Activated CD8-positive, alpha-beta memory T cell treated with anti-CD3 and anti-CD28 coated beads, Interleukin-2, amount 10 ng/mL, durations not matched to agents 7 days and 5 days (primary cell): Measurements from ENCODE around the gene KIF21A. TPM values are rescaled to one million over a fixed set of nuclear protein-coding genes. Genes with fewer than 3 reads are reported as not detected.

Experiments used
- ATAC-seq: fragments of 150-1000 bp; cut with Tn5 transposase; one replicate; pipeline ENCODE4 v1.10.0; 2021; ENCODE audit warnings: moderate library complexity
- CTCF ChIA-PET: fragments of 350-600 bp; sonication (Branson Sonifier 250); formaldehyde crosslinking; loops from one replicate; lab custom pipeline; 2021; ENCODE audit warnings: antibody characterized with exemption; lab: Charles Lee
- DNase-seq: peaks from one replicate; pipeline ENCODE4 v3.0.0-alpha.2; 2020
- H3K27ac Mint-ChIP-seq: one replicate; pipeline ENCODE4 v1.8.0; 2021; ENCODE audit warnings: mild to moderate bottlenecking, mixed read lengths
- H3K27me3 Mint-ChIP-seq: one replicate; pipeline ENCODE4 v1.8.0; 2021; ENCODE audit warnings: mixed read lengths
- H3K36me3 Mint-ChIP-seq: one replicate; pipeline ENCODE4 v1.8.0; 2021; ENCODE audit warnings: mild to moderate bottlenecking, mixed read lengths
- H3K4me1 Mint-ChIP-seq: one replicate; pipeline ENCODE4 v1.8.0; 2021; ENCODE audit warnings: mixed read lengths
- H3K4me3 Mint-ChIP-seq: one replicate; pipeline ENCODE4 v1.8.0; 2021; ENCODE audit warnings: mild to moderate bottlenecking, moderate library complexity, mixed read lengths
- H3K9me3 Mint-ChIP-seq: one replicate; pipeline ENCODE4 v1.8.0; 2022; ENCODE audit warnings: low read depth, mixed read lengths
- total RNA-seq, 2 experiments: library from RNA; stranded (reverse); gene quantifications; one replicate each; pipeline ENCODE4 v1.2.3, GENCODE V29; 2021

The KIF21A gene
- total RNA-seq, 2 experiments from 2014 or later: 22.8 to 33.6 TPM

DNA sequence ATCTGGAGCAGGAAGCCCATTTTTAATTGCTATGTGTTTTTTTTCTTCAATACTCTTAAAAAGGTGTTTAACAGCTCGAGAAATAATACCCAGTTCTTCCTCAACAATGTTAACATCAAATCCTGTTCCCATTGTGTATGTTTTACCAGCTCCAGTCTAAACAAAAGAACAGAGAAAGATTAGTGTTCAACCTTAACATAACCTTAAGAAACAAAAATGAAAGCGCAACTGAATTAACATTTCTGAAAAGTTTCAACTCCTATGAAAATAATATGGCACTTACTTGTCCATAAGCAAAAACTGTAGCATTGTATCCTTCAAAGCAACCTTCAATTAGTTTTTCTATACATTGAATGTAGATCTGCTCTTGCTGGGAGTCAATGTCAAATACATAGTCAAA lies 73.2 kb downstream of the KIF21A start:
- ATAC-seq (no peak), DNase-seq (no peak)
- Mint-ChIP-seq H3K36me3 (peaks cover 29% of the 10 kb centered on the region), H3K27me3 (no peaks in the 10 kb centered on the region), H3K4me1 (peaks cover 34% of the 10 kb centered on the region), H3K9me3 (no peaks in the 10 kb centered on the region), H3K4me3 (no peak overlapping the region), H3K27ac (peak overlapping the region; percentile 73)
- CTCF ChIA-PET: no interaction called here

DNA sequence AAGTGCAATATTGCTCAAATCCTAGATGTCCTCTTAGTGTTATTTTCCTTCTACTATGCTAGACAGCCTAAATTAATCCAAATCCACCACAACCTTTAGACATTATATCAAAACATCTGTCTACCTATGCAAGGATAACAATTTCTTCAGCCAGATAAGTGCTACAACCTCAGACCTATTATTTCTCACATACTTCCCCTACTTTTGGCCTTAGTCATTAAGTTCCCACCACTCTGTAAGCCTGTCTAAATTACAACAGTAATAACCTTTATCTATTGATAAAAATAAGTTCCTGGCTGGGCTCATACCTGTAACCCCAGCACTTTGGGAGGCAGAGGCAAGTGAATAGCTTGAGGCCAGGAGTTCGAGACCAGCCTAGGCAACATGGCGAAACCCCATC lies 74.0 kb downstream of the KIF21A start:
- Mint-ChIP-seq H3K9me3 (no peaks in the 10 kb centered on the region), H3K36me3 (peaks cover 36% of the 10 kb centered on the region), H3K27ac (no peak overlapping the region), H3K4me1 (peaks cover 34% of the 10 kb centered on the region), H3K4me3 (no peak overlapping the region), H3K27me3 (no peaks in the 10 kb centered on the region)
- CTCF ChIA-PET: no interaction called here
- DNase-seq (no peak), ATAC-seq (no peak)

DNA sequence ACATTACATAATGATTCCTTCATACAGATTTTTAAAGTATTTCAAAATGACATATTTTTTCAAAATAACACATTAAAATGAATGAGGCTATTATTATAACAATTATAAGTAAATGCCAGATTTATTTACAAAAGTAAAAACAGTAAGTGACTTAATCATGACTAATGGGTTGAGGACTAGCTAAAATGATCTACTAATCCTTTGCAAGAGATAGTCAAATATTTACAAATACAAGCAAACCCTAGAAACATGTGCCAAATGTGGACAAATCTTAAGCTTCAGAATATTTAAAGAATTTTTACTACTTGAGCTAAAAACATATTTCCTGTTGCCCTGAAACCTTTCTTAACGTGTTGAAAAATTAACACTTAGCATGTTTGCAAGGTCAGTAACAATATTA lies 74.8 kb downstream of the KIF21A start:
- Mint-ChIP-seq H3K4me1 (peaks cover 27% of the 10 kb centered on the region), H3K9me3 (no peaks in the 10 kb centered on the region), H3K27ac (no peak overlapping the region), H3K27me3 (no peaks in the 10 kb centered on the region), H3K4me3 (no peak overlapping the region), H3K36me3 (peaks cover 36% of the 10 kb centered on the region)
- ATAC-seq (no peak), DNase-seq (no peak)
- CTCF ChIA-PET: interaction anchor here (1.0 kb wide), 1 partner anchor 41 kb away, joined by 3 read pairs; no protein-coding TSS in a partner anchor

DNA sequence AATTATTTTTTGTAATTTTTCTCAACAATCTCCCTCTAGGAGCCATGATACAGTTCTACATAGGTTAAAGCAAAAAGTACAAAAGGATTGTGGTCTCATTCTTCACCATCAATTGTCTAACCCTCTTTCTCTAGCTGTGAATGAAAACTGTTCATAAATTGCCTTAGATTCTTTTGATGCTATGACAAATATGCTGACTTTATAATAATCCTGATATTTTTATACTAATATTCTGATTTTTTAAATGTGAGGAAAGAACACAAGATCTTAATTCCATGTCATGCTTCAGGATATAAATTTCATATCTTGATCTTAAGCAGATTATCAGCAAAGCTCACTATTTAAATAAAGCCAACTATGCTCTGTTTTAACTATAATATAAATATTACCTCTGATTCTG lies 75.4 kb downstream of the KIF21A start:
- no peaks in the 10 kb centered on the region for H3K9me3 Mint-ChIP-seq
- no peak overlapping the region for H3K27ac Mint-ChIP-seq
- H3K36me3 Mint-ChIP-seq: peaks cover 33% of the 10 kb centered on the region
- ATAC-seq (no peak), DNase-seq (no peak)
- H3K4me3 Mint-ChIP-seq: no peak overlapping the region
- CTCF ChIA-PET: no interaction called here
- H3K4me1 Mint-ChIP-seq: peaks cover 21% of the 10 kb centered on the region
- no peaks in the 10 kb centered on the region for H3K27me3 Mint-ChIP-seq

DNA sequence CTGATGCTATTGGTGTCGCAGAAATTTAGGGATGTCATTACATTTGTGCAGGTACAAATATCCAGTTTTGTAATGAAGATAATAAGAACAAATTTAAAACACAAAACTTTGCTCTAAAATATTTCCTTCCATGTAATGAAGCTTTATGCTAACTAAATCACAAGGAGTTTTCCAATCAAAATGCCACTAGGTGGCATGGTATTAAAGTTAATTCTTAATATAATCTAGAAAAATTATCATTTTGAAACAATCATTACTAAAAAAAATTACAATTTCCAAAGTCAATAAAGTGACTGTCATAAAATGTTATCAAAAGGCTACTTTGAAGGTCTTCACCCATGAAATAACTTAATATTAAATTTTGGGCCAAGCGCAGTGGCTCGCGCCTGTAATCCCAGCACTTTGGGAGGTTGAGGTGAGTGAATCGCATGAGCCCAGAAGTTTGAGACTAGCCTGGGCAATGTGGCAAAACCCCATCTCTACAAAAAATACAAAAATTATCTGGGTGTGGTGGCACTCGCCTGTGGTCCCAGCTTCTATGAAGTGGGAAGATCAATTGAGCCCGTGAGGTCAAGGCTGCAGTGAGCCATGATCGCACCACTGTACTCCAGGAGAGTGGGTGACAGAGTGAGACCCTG lies 77.4 kb downstream of the KIF21A start:
- Mint-ChIP-seq H3K4me1 (peaks cover 10% of the 10 kb centered on the region), H3K9me3 (peaks cover 3% of the 10 kb centered on the region), H3K27me3 (no peaks in the 10 kb centered on the region), H3K36me3 (peaks cover 36% of the 10 kb centered on the region), H3K4me3 (no peak overlapping the region), H3K27ac (no peak overlapping the region)
- DNase-seq: no peak
- CTCF ChIA-PET: interaction anchor here (0.8 to 1.6 kb wide), 6 partner anchors 17 to 327 kb away, joined by 3 to 5 read pairs (median 3); partner anchors contain the start of gene ABCD2
- ATAC-seq: no peak

DNA sequence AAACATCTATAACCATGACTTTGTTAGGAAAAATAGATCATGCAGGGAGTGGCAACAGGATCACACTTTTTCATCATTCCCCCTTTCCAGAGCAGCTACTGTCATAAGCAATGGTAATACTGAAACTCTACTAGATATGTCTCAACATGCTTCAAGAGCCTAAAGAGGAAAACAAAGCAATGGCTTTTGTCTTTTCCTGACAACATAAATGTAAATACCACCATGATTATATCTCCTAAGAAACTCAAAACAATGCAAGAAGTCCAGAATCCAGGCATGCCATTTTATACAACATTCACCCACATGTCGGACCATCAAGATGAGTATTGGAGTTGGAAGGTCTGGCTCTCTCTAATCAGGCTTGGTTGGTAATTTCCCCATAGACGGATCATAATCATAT lies 78.7 kb downstream of the KIF21A start:
- peaks cover 3% of the 10 kb centered on the region for H3K4me1 Mint-ChIP-seq
- no peak overlapping the region for H3K27ac Mint-ChIP-seq
- no peak overlapping the region for H3K4me3 Mint-ChIP-seq
- CTCF ChIA-PET: no interaction called here
- ATAC-seq (no peak), DNase-seq (no peak)
- peaks cover 37% of the 10 kb centered on the region for H3K36me3 Mint-ChIP-seq
- peaks cover 3% of the 10 kb centered on the region for H3K9me3 Mint-ChIP-seq
- H3K27me3 Mint-ChIP-seq: no peaks in the 10 kb centered on the region

DNA sequence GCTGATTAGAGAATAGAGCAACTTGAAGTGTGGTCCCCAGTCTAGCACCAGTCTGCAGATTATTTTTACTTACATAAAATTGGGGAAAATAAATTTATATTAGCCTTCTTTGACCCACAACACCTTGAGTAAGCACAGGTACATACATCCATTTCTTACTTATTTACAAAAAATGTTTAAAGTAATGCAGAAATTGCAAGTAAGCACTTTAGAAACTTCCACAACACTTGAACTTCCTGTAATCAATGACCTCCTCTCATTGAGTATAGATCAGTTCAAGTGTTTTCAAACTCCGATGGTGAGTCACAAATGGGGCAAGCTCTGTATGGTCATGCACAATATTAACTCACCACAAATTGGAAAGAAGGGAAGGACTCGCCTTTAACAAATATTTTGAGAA lies 83.3 kb downstream of the KIF21A start:
- H3K36me3 Mint-ChIP-seq: peaks cover 44% of the 10 kb centered on the region

DNA sequence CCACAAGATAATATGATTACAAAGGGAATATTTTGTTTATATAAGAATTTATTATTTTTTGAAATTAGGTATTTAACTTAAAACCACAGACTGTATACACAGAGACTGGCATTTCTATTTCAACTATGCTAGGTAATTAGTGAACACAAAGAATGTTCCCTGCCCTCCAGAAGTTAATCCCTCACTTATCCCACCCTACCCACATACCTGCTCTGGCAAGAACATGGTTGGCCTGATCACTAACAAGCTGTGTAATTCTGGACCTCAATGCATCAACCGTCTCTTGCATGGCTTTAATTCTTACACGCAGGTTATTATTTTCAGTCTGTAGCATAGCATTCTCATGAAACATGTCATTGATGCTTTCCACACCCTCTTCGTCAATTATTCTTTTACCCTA lies 85.9 kb downstream of the KIF21A start:
- H3K4me1 Mint-ChIP-seq: peaks cover 6% of the 10 kb centered on the region
- ATAC-seq: no peak
- H3K36me3 Mint-ChIP-seq: peaks cover 39% of the 10 kb centered on the region
- CTCF ChIA-PET: interaction anchor here (1.0 kb wide), 1 partner anchor 90 kb away, joined by 3 read pairs; no protein-coding TSS in a partner anchor
- no peak for DNase-seq
- peaks cover 3% of the 10 kb centered on the region for H3K9me3 Mint-ChIP-seq
- H3K4me3 Mint-ChIP-seq: no peak overlapping the region
- no peak overlapping the region for H3K27ac Mint-ChIP-seq
- H3K27me3 Mint-ChIP-seq: no peaks in the 10 kb centered on the region

More for the DNA sequence above, 83.3 kb downstream of the KIF21A start:
- ATAC-seq (no peak), DNase-seq (no peak)
- CTCF ChIA-PET: interaction anchor here (2.0 kb wide), 1 partner anchor 83 kb away, joined by 6 read pairs; the partner anchor contains the start of gene KIF21A
- Mint-ChIP-seq H3K4me3 (no peak overlapping the region), H3K27ac (no peak overlapping the region), H3K9me3 (peaks cover 3% of the 10 kb centered on the region), H3K27me3 (no peaks in the 10 kb centered on the region), H3K4me1 (peaks cover 6% of the 10 kb centered on the region)

DNA sequence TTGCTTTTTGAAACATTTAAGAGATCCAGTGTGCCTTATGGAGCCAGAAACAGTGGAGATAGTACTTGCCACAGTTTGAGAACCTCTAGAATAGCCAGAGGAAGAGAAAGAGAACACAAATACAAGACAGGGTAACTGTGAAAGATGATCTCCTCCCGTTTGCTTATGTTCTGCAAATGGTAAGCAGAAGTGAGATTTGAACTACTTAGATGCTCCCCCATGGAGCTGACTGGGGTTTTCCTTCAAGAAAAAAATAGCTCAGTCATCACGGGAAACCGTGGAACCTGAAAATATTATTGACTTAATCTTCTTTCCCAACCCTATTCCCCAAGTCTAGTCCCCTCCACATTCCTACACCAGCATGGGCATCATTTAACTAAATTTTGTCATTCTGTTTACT lies 87.1 kb downstream of the KIF21A start:
- no peaks in the 10 kb centered on the region for H3K9me3 Mint-ChIP-seq
- H3K27me3 Mint-ChIP-seq: no peaks in the 10 kb centered on the region
- H3K4me3 Mint-ChIP-seq: no peak overlapping the region
- no peak overlapping the region for H3K27ac Mint-ChIP-seq
- CTCF ChIA-PET: no interaction called here
- H3K36me3 Mint-ChIP-seq: peaks cover 38% of the 10 kb centered on the region
- peaks cover 6% of the 10 kb centered on the region for H3K4me1 Mint-ChIP-seq
- DNase-seq: no peak
- no peak for ATAC-seq

DNA sequence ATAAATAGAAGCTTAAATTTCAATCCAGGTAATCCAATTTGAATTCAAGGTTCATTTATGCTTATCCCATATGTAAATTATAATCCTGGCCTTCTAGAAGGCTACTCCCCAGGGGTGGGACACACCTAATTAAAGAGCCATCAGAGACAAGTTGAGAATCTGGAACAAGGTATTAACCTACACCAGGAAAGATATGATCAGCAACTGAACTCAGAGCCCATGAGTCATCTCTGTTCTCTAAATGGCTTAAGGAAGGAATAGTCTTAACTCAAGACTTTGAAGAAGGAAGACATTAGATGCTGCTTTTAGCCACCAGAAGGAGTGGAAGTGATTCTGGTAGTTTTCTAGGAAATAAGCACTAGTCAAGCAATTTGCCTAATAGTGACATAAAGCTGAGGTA lies 88.0 kb downstream of the KIF21A start:
- H3K27me3 Mint-ChIP-seq: no peaks in the 10 kb centered on the region
- DNase-seq (no peak), ATAC-seq (no peak)
- H3K27ac Mint-ChIP-seq: no peak overlapping the region
- CTCF ChIA-PET: no interaction called here
- peaks cover 6% of the 10 kb centered on the region for H3K4me1 Mint-ChIP-seq
- no peaks in the 10 kb centered on the region for H3K9me3 Mint-ChIP-seq
- H3K36me3 Mint-ChIP-seq: peaks cover 40% of the 10 kb centered on the region
- H3K4me3 Mint-ChIP-seq: no peak overlapping the region

DNA sequence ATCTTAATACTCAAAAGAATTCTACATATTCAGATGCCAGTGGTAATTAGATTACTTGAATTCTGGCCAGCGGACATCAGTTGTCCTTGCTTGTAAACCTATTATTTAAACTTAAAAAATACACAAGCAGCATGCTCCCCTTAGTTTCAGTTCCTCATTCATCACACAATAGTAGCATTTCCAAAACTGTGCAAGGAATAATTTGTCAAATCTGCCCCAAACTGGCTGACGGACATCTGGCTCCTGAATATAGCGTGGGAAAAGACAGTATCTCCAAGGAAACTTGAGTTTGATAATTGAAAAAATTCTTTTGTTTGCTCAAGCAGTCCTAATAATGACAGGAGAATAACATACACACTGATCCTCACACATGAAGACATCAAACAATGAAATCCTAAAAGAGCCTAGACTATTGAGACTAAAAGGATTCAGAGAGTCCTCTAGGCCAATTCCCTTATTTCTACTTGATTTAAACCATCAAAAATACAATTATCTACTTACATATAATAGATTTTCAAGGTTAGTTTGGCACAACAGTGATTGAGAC lies 90.4 kb downstream of the KIF21A start:
- Mint-ChIP-seq H3K4me1 (peaks cover 6% of the 10 kb centered on the region), H3K4me3 (no peak overlapping the region), H3K27me3 (no peaks in the 10 kb centered on the region), H3K36me3 (peaks cover 42% of the 10 kb centered on the region), H3K27ac (no peak overlapping the region), H3K9me3 (no peaks in the 10 kb centered on the region)
- no peak for DNase-seq
- CTCF ChIA-PET: no interaction called here
- ATAC-seq: no peak

DNA sequence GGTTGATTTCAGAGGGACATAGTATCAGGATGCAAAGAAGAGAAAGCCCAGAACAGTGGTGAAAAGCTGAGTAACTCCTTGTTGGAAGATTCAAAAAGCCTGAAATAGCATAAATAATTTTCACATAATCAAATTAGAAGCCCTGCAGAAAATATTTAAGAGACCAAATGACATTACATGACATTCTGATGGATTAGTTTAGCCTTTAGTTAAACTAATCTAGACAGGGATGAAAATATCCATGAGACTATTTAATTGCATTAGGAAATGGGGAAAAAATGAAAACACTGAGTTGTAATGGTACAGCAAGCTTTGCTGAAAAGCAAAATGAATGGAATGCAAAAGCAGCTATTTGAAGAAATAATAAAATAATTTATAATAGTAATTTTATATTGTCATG lies 91.8 kb downstream of the KIF21A start:
- H3K4me3 Mint-ChIP-seq: no peak overlapping the region
- H3K9me3 Mint-ChIP-seq: no peaks in the 10 kb centered on the region
- CTCF ChIA-PET: no interaction called here
- ATAC-seq (no peak), DNase-seq (no peak)
- H3K36me3 Mint-ChIP-seq: peaks cover 33% of the 10 kb centered on the region
- no peak overlapping the region for H3K27ac Mint-ChIP-seq
- peaks cover 6% of the 10 kb centered on the region for H3K4me1 Mint-ChIP-seq
- H3K27me3 Mint-ChIP-seq: no peaks in the 10 kb centered on the region

DNA sequence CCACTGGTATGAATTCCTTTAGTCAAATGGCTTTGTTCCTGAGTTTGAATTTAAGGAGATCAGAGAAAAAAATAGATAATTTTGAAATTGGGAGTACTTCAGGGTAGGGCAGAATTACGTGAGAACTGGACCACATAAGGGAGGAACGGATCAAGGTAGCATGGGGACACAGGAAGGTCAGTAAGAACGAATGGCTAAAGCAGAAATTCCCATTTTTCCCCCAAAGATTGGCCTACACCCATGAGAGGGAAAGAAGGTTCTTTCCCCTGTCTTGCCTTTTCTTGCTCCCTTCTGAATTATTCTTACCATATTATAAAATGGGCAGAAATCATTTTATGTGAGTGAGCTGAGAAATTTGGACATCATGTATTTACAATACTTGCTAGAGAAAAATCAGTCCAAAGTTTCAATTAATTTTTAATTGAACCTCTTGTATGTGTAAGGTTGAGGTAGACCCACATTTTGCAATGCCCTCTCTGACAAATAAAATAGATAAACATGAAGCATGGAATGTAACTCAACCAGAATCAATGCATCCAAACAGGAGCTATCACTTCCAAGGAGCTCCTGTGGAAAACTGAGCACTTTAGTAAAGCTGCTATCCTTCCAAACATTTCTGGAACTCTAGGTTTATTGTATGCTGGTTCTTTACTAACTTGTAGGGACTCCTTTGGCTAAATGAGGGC lies 93.8 kb downstream of the KIF21A start:
- no peak for ATAC-seq
- H3K4me1 Mint-ChIP-seq: no peaks in the 10 kb centered on the region

DNA sequence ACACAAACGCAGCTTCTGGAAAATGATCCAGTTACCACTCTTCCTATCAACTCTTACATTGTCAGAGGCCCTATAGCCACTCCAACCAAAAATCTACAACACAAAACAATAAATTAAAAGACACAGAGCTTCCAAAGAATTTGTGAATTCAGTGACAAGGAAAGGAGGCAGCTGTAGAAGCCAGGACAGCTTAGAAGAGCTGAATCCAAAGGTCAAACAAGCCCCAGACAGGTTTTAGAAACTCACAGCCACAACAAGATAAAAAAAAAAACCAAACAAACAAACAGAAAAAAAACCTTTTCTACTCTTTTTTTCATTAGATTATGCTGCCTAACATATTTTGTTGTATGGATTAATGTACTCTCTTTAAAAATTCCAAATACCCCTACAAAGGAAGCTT lies 94.4 kb downstream of the KIF21A start:
- CTCF ChIA-PET: interaction anchor here (0.8 kb wide), 1 partner anchor 17 kb away, joined by 3 read pairs; no protein-coding TSS in a partner anchor
- H3K27ac Mint-ChIP-seq: no peak overlapping the region

More for the DNA sequence above, 93.8 kb downstream of the KIF21A start:
- Mint-ChIP-seq H3K27ac (no peak overlapping the region), H3K9me3 (no peaks in the 10 kb centered on the region), H3K4me3 (no peak overlapping the region), H3K27me3 (no peaks in the 10 kb centered on the region), H3K36me3 (peaks cover 25% of the 10 kb centered on the region)
- no peak for DNase-seq
- CTCF ChIA-PET: no interaction called here

More for the DNA sequence above, 94.4 kb downstream of the KIF21A start:
- Mint-ChIP-seq H3K4me1 (no peaks in the 10 kb centered on the region), H3K36me3 (peaks cover 23% of the 10 kb centered on the region), H3K9me3 (no peaks in the 10 kb centered on the region), H3K4me3 (no peak overlapping the region), H3K27me3 (no peaks in the 10 kb centered on the region)
- DNase-seq (no peak), ATAC-seq (no peak)
